ENCODE results near the gene ANKRD52. TPM values are rescaled to one million over a fixed set of nuclear protein-coding genes. Genes with fewer than 3 reads are reported as not detected.

ANKRD52 gene
- total and polyA plus RNA-seq, 2 donors (not counting 3 experiments of a cell fraction or from before 2014, with no cell fraction given) = 30.8 to 62.0 TPM

- Histone ChIP-seq H3K9me1 (replicated peaks; ENCODE audit: control insufficient read depth, extremely low read depth, insufficient read depth, low read length) (no peaks in the 10 kb centered on the region), H2AFZ (ENCODE audit: low read depth, low read length) (no peak overlapping the region), H3K79me2 (ENCODE audit: control insufficient read depth, insufficient read depth, low read length) (no peaks in the 10 kb centered on the region), H4K20me1 (replicated peaks; ENCODE audit: control insufficient read depth, extremely low read depth, insufficient read depth, low read length) (no peaks in the 10 kb centered on the region), H3K9ac (replicated peaks; ENCODE audit: extremely low read depth, insufficient read depth, low read length) (no peak overlapping the region), H3K4me2 (ENCODE audit: insufficient read depth, low read length) (no peak overlapping the region), H3K4me1 (ENCODE audit: control insufficient read depth, extremely low read depth, insufficient read depth, low read length) (peaks cover 3% of the 10 kb centered on the region), H3K27ac (ENCODE audit: insufficient read depth, low read depth, low read length) (no peak overlapping the region), H3K9me3 (replicated peaks; ENCODE audit: control insufficient read depth, insufficient read depth, low read length) (no peaks in the 10 kb centered on the region), H3K36me3 (ENCODE audit: control insufficient read depth in 2 of 2, extremely low read depth in 1 of 2, insufficient read depth in 2 of 2, low read length in 2 of 2) (peaks cover 0 to 2% of the 10 kb centered on the region in 2 experiments), H3K27me3 (ENCODE audit: control insufficient read depth in 2 of 2, insufficient read depth in 2 of 2, low read length in 2 of 2) (no peaks in the 10 kb centered on the region), H3K4me3 (replicated peaks in 1 of 3; ENCODE audit: insufficient read depth in 1 of 3, low read depth in 1 of 3, low read length in 3 of 3) (no peak overlapping the region)
- TF ChIP-seq JUN (IDR thresholded peaks at IDR 0.05; ENCODE audit: borderline replicate concordance, insufficient read depth, insufficient read length, low read depth) = no peak
- TF ChIP-seq FOS (IDR thresholded peaks at IDR 0.05; ENCODE audit: borderline replicate concordance, insufficient read depth, low read length) = no peak
- no peak for TF ChIP-seq MAX (IDR thresholded peaks at IDR 0.05; ENCODE audit: insufficient read depth, insufficient read length)
- TF ChIP-seq EZH2 (IDR thresholded peaks at IDR 0.05; ENCODE audit: borderline replicate concordance, low read depth, low read length, severe bottlenecking) = no peak
- TF ChIP-seq GATA2 (IDR thresholded peaks at IDR 0.05; ENCODE audit: insufficient read depth, insufficient read length, low read depth, low read length) = no peak
- TF ChIP-seq MYC (IDR thresholded peaks at IDR 0.05; ENCODE audit: low read depth, low read length) = no peak
- no peak for TF ChIP-seq POLR2A (IDR thresholded peaks at IDR 0.05; ENCODE audit: low read depth, low read length)
- TF ChIP-seq POLR2AphosphoS5 (IDR thresholded peaks at IDR 0.05; ENCODE audit: insufficient read depth, low read depth, low read length) = no peak
- TF ChIP-seq, protein P1, sequence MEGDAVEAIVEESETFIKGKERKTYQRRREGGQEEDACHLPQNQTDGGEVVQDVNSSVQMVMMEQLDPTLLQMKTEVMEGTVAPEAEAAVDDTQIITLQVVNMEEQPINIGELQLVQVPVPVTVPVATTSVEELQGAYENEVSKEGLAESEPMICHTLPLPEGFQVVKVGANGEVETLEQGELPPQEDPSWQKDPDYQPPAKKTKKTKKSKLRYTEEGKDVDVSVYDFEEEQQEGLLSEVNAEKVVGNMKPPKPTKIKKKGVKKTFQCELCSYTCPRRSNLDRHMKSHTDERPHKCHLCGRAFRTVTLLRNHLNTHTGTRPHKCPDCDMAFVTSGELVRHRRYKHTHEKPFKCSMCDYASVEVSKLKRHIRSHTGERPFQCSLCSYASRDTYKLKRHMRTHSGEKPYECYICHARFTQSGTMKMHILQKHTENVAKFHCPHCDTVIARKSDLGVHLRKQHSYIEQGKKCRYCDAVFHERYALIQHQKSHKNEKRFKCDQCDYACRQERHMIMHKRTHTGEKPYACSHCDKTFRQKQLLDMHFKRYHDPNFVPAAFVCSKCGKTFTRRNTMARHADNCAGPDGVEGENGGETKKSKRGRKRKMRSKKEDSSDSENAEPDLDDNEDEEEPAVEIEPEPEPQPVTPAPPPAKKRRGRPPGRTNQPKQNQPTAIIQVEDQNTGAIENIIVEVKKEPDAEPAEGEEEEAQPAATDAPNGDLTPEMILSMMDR (IDR thresholded peaks at IDR 0.05; ENCODE audit: extremely low read depth in 1 of 2, insufficient read depth in 1 of 2, low read depth in 1 of 2, low read length in 2 of 2) = no peak
- no peak for FAIRE-seq
- DNase-seq (ENCODE audit: low read depth, low spot score) = no peak
- intact Hi-C loops (cut with micrococcal nuclease) = no loop called here
- dilution Hi-C loops (cut with MboI; ENCODE audit: extremely low pct_ligation_motif_present, low sequenced_read_pairs) = no loop called here
- POLR2A ChIA-PET = no interaction called here
- CTCF ChIA-PET = interaction anchor here (1.3 to 1.5 kb wide), 2 partner anchors 14 to 111 kb away, joined by 3 read pairs; partner anchors contain the start of gene ZC3H10
- BruUV-seq (replicated peaks) = no TSS peak
These were observed 29.1 kb downstream of the ANKRD52 start for GRCh38 chr12:56229082-56229481.
